Left ventricle myocardium superior (tissue), 1 donor: ENCODE results near the gene NTM. TPM values are rescaled to one million over a fixed set of nuclear protein-coding genes. Genes with fewer than 3 reads are reported as not detected.

ENCODE experiments used
- ATAC-seq: fragments of 200-7000 bp; cut with Tn5 transposase; one replicate; pipeline ENCODE4 v1.9.1; 2020; ENCODE audit warnings: mild to moderate bottlenecking, moderate library complexity
- DNase-seq: peaks from one replicate; pipeline ENCODE4 v3.0.0-alpha.2; 2020
- intact Hi-C: fragments of 100-400 bp; cut with micrococcal nuclease; formaldehyde crosslinking; loops from one replicate; pipeline ENCODE4 v1.11.0; 2022
- total RNA-seq: library from RNA; stranded (reverse); fragmentation: NEBNext Ultra II Directional; extraction: Animal tissue kit (Norgen Biotek cat#: 25700); gene quantifications from one replicate; pipeline ENCODE4 v1.2.1, GENCODE V29; 2021
- donor health status: DM: no; HTN: yes; CAD: no; lungs with severe emphysema.

Gene NTM
- total RNA-seq, 1 donor from 2014 or later: 3.3 TPM

GRCh38 chr11:131850507-131850906 is 480.1 kb downstream of the NTM start:
- ATAC-seq (no peak), DNase-seq (no peak)
- intact Hi-C loops: no loop called here

GRCh38 chr11:131851964-131852755 is 481.7 kb downstream of the NTM start:
- DNase-seq: no peak
- no peak for ATAC-seq
- intact Hi-C loops: no loop called here

GRCh38 chr11:131852757-131853156 is 482.3 kb downstream of the NTM start:
- intact Hi-C loops: no loop called here
- ATAC-seq: no peak
- no peak for DNase-seq

- no peak for ATAC-seq
- DNase-seq: no peak
- intact Hi-C loops: no loop called here
Measured at GRCh38 chr11:131854391-131854790, 484.0 kb downstream of the NTM start.

GRCh38 chr11:131855320-131855719 is 484.9 kb downstream of the NTM start:
- ATAC-seq (no peak), DNase-seq (no peak)
- intact Hi-C loops: no loop called here

GRCh38 chr11:131857246-131857645 is 486.8 kb downstream of the NTM start:
- DNase-seq (no peak), ATAC-seq (no peak)
- intact Hi-C loops: no loop called here

- intact Hi-C loops: no loop called here
- DNase-seq (no peak), ATAC-seq (no peak)
Measured at GRCh38 chr11:131858505-131858904, 488.1 kb downstream of the NTM start.

- intact Hi-C loops: no loop called here
- ATAC-seq (no peak), DNase-seq (no peak)
Measured at GRCh38 chr11:131859538-131860210, 489.3 kb downstream of the NTM start.

GRCh38 chr11:131864228-131864627 is 493.8 kb downstream of the NTM start:
- intact Hi-C loops: no loop called here
- no peak for ATAC-seq
- DNase-seq: no peak

- intact Hi-C loops: loop anchor here (5.0 kb wide), 1 partner anchor 156 kb away; no protein-coding TSS in a partner anchor
- ATAC-seq: no peak
- DNase-seq: no peak
Measured at GRCh38 chr11:131865860-131866259, 495.4 kb downstream of the NTM start.

GRCh38 chr11:131866535-131867400 is 496.4 kb downstream of the NTM start:
- no peak for ATAC-seq
- intact Hi-C loops: loop anchor here (5.0 kb wide), 1 partner anchor 156 kb away; no protein-coding TSS in a partner anchor
- no peak for DNase-seq

GRCh38 chr11:131867457-131868257 is 497.2 kb downstream of the NTM start:
- DNase-seq (peak; percentile 75), ATAC-seq (peak; percentile 87)
- intact Hi-C loops: loop anchor here (5.0 kb wide), 1 partner anchor 155 kb away; no protein-coding TSS in a partner anchor

- intact Hi-C loops: loop anchor here (5.0 kb wide), 1 partner anchor 153 kb away; no protein-coding TSS in a partner anchor
- no peak for DNase-seq
- ATAC-seq: no peak
Measured at GRCh38 chr11:131868629-131869507, 498.5 kb downstream of the NTM start.

GRCh38 chr11:131870305-131870704 is 499.9 kb downstream of the NTM start:
- intact Hi-C loops: no loop called here
- ATAC-seq: peak; percentile 53
- DNase-seq: no peak

- intact Hi-C loops: no loop called here
- DNase-seq (no peak), ATAC-seq (no peak)
Measured at GRCh38 chr11:131871006-131871405, 500.6 kb downstream of the NTM start.

- ATAC-seq: no peak
- intact Hi-C loops: no loop called here
- no peak for DNase-seq
Measured at GRCh38 chr11:131874070-131874469, 503.7 kb downstream of the NTM start.

- ATAC-seq (peak; percentile 77), DNase-seq (peak; percentile 53)
- intact Hi-C loops: no loop called here
Measured at GRCh38 chr11:131875611-131876010, 505.2 kb downstream of the NTM start.
